HG03045 (cell line): Measurements from ENCODE around the gene ITM2C.

ENCODE experiments used
- ATAC-seq: cut with Tn5 transposase; IDR thresholded peaks from one replicate; pipeline ENCODE4 v1.9.1; 2021; ENCODE audit warnings: mild to moderate bottlenecking, moderate library complexity; ENCODE audit not compliant: unreplicated experiment

ITM2C gene

GRCh38 chr2:230849633-230850357, 14.9 kb upstream of the ITM2C start:
- ATAC-seq: no peak

GRCh38 chr2:230850358-230850658, 14.4 kb upstream of the ITM2C start:
- ATAC-seq: no peak

GRCh38 chr2:230852113-230852512, 12.6 kb upstream of the ITM2C start:
- ATAC-seq: no peak

- no peak for ATAC-seq
Observed at GRCh38 chr2:230861552-230862255, 3.0 kb upstream of the ITM2C start.

GRCh38 chr2:230862292-230862691, 2.5 kb upstream of the ITM2C start:
- no peak for ATAC-seq

GRCh38 chr2:230863031-230863430, 1.7 kb upstream of the ITM2C start:
- ATAC-seq: no peak

- ATAC-seq: no peak
Observed at GRCh38 chr2:230863442-230864121, 1.2 kb upstream of the ITM2C start.

- ATAC-seq: no peak
Observed at GRCh38 chr2:230864122-230864604, 579 bp upstream of the ITM2C start.

- no peak for ATAC-seq
Observed at GRCh38 chr2:230865307-230865765, 594 bp downstream of the ITM2C start.

GRCh38 chr2:230865766-230866755, 1.3 kb downstream of the ITM2C start:
- no peak for ATAC-seq

- no peak for ATAC-seq
Observed at GRCh38 chr2:230866756-230867523, 2.2 kb downstream of the ITM2C start.

GRCh38 chr2:230868161-230868946, 3.6 kb downstream of the ITM2C start:
- no peak for ATAC-seq

GRCh38 chr2:230868947-230869913, 4.5 kb downstream of the ITM2C start:
- no peak for ATAC-seq

GRCh38 chr2:230869914-230870543, 5.3 kb downstream of the ITM2C start:
- no peak for ATAC-seq

GRCh38 chr2:230870544-230871360, 6.0 kb downstream of the ITM2C start:
- no peak for ATAC-seq

GRCh38 chr2:230871361-230872150, 6.8 kb downstream of the ITM2C start:
- ATAC-seq: no peak
